ENCODE results near the gene ADARB1.

Gene ADARB1

GRCh38 chr21:45253180-45253579, 178.8 kb downstream of the ADARB1 start:
- TF ChIP-seq CTCF (IDR thresholded peaks at IDR 0.05; ENCODE audit: poor library complexity, severe bottlenecking), result no peak
- no peaks in the 10 kb centered on the region for H3K36me3 ChIP-seq (ENCODE audit: low read depth)
- H3K27me3 ChIP-seq (ENCODE audit: insufficient read depth, poor library complexity, severe bottlenecking), result peaks cover 7% of the 10 kb centered on the region
- no peaks in the 10 kb centered on the region for H3K9me3 ChIP-seq (ENCODE audit: severe bottlenecking)
- no peak overlapping the region for H3K4me3 ChIP-seq (ENCODE audit: severe bottlenecking)
- no peaks in the 10 kb centered on the region for H3K4me1 ChIP-seq (ENCODE audit: insufficient read depth, poor library complexity, severe bottlenecking)
- DNase-seq (ENCODE audit: low spot score), result peak; percentile 26
- no peak overlapping the region for H3K27ac ChIP-seq (ENCODE audit: poor library complexity, severe bottlenecking)
- peak; percentile 43 for ATAC-seq (ENCODE audit: low read depth)

GRCh38 chr21:45253633-45254459, 179.5 kb downstream of the ADARB1 start:
- Histone ChIP-seq H3K27ac (ENCODE audit: poor library complexity, severe bottlenecking) (no peak overlapping the region), H3K36me3 (ENCODE audit: low read depth) (no peaks in the 10 kb centered on the region), H3K4me3 (ENCODE audit: severe bottlenecking) (no peak overlapping the region), H3K4me1 (ENCODE audit: insufficient read depth, poor library complexity, severe bottlenecking) (no peaks in the 10 kb centered on the region), H3K27me3 (ENCODE audit: insufficient read depth, poor library complexity, severe bottlenecking) (peaks cover 9% of the 10 kb centered on the region), H3K9me3 (ENCODE audit: severe bottlenecking) (no peaks in the 10 kb centered on the region)
- ATAC-seq (ENCODE audit: low read depth), result no peak
- peak; percentile 49 for DNase-seq (ENCODE audit: low spot score)
- no peak for TF ChIP-seq CTCF (IDR thresholded peaks at IDR 0.05; ENCODE audit: poor library complexity, severe bottlenecking)

DNA sequence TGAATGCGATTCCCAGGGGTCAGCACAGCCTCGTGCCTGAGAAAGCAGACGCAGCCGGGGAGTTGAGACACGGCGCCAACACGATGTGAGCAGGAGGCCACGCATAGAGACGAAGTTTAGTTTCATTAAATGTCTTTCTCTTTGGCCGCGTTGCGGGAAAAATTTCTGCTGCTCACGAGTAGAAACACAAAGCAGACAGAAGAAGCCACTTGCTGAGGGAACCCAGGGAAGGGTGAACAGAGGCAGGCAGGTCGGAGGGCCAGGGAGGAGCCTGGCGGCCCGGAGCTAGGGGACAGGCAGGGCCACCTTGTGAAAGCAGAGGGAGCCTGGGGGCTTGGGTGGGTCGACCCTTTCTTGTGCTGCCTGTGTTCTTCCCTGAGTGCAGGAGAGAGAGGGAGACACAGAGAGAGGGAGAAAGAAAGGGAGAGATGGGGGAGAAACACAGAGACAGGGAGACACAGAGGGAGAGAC, 180.1 kb downstream of the ADARB1 start:
- DNase-seq (ENCODE audit: low spot score) (peak; percentile 28), ATAC-seq (ENCODE audit: low read depth) (no peak)
- Histone ChIP-seq H3K9me3 (ENCODE audit: severe bottlenecking) (no peaks in the 10 kb centered on the region), H3K36me3 (ENCODE audit: low read depth) (no peaks in the 10 kb centered on the region), H3K4me3 (ENCODE audit: severe bottlenecking) (no peak overlapping the region), H3K27me3 (ENCODE audit: insufficient read depth, poor library complexity, severe bottlenecking) (peaks cover 9% of the 10 kb centered on the region), H3K27ac (ENCODE audit: poor library complexity, severe bottlenecking) (no peak overlapping the region), H3K4me1 (ENCODE audit: insufficient read depth, poor library complexity, severe bottlenecking) (no peaks in the 10 kb centered on the region)
- TF ChIP-seq CTCF (IDR thresholded peaks at IDR 0.05; ENCODE audit: poor library complexity, severe bottlenecking), result no peak

DNA sequence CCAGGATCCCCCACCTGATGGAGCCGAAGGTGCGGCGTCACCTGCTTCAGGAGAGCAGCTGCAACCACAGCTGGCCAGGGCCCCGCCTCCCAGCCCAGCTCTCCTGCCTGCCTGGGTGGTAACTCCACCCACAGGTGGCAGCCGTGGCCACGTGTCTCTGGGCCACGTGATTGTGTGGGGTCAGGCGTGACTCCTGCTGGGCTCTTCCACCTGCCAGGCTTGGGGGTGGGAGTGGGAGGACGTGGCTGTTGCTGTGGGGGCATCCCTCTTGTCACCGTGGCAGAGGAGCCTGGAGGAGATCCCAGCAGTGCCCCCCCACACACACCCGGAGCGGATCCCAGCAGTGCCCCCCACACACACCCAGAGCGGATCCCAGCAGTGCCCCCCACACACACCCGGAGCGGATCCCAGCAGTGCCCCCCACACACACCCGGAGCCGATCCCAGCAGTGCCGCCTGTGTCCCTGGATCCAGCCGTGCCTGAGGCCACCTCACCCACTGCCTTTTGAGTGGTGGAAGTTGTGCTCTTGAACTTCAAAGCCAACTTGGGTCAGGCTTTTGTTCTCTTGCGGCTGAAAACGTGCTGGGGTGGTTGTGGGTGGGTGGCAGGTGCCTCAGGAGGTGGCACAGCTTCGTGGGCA, 181.1 kb downstream of the ADARB1 start:
- no peaks in the 10 kb centered on the region for H3K9me3 ChIP-seq (ENCODE audit: severe bottlenecking)
- H3K4me3 ChIP-seq (ENCODE audit: severe bottlenecking), result peak overlapping the region; percentile 14
- TF ChIP-seq CTCF (IDR thresholded peaks at IDR 0.05; ENCODE audit: poor library complexity, severe bottlenecking), result no peak
- no peak overlapping the region for H3K27ac ChIP-seq (ENCODE audit: poor library complexity, severe bottlenecking)
- no peaks in the 10 kb centered on the region for H3K4me1 ChIP-seq (ENCODE audit: insufficient read depth, poor library complexity, severe bottlenecking)
- DNase-seq (ENCODE audit: low spot score) (peak; percentile 59), ATAC-seq (ENCODE audit: low read depth) (peak; percentile 60)
- H3K36me3 ChIP-seq (ENCODE audit: low read depth), result no peaks in the 10 kb centered on the region
- peaks cover 9% of the 10 kb centered on the region for H3K27me3 ChIP-seq (ENCODE audit: insufficient read depth, poor library complexity, severe bottlenecking)

Measured in RWPE2 (cell line).